SK-N-MC (cell line): Measurements from ENCODE around the gene CACNB4.

ENCODE experiments used
- DNase-seq: peaks from one replicate; pipeline ENCODE4 v3.0.0-alpha.2; 2011; ENCODE audit warnings: low read depth, low spot score
- H3K27ac ChIP-seq: fragments of 200-600 bp; sonication (generic); 2 replicates; pipeline ENCODE4 v1.5.1; 2016; ENCODE audit warnings: mixed run types
- H3K36me3 ChIP-seq: fragments of 200-600 bp; sonication (generic); 2 replicates; pipeline ENCODE4 v1.6.1; 2017; ENCODE audit warnings: antibody characterized with exemption, low read length, mixed read lengths; ENCODE audit not compliant: insufficient read depth
- H3K4me3 ChIP-seq: fragments of 200-600 bp; sonication (generic); 2 replicates; pipeline ENCODE4 v1.5.1; 2016
- H3K9ac ChIP-seq: fragments of 200-600 bp; sonication (generic); 2 replicates; pipeline ENCODE4 v1.8.0; 2017; ENCODE audit warnings: mixed run types, mixed read lengths; ENCODE audit not compliant: insufficient read length
- H3K9me3 ChIP-seq: fragments of 200-600 bp; sonication (generic); 2 replicates; pipeline ENCODE4 v1.6.1; 2017; ENCODE audit warnings: low read depth, mild to moderate bottlenecking, antibody characterized with exemption, low read length, moderate library complexity, mixed read lengths
- EZH2 ChIP-seq: fragments of 200-600 bp; sonication (generic); IDR thresholded peaks from one replicate; pipeline ENCODE4 v1.6.1; 2017; ENCODE audit warnings: antibody characterized with exemption
- FOXP2 ChIP-seq: optimal IDR thresholded peaks from 2 replicates; pipeline ENCODE3; 2011; ENCODE audit warnings: mild to moderate bottlenecking, moderate library complexity; ENCODE audit not compliant: insufficient read depth; ENCODE audit errors: extremely low read length, control extremely low read depth
- POLR2AphosphoS5 ChIP-seq: IDR thresholded peaks from 2 replicates; pipeline ENCODE4 v1.6.1; 2012; ENCODE audit warnings: mild to moderate bottlenecking, low read depth, low read length, borderline replicate concordance

Gene CACNB4

GRCh38 chr2:152050915-152051314 lies 47.9 kb downstream of the CACNB4 start:
- no peak for TF ChIP-seq FOXP2
- no peak for TF ChIP-seq POLR2AphosphoS5
- no peak for TF ChIP-seq EZH2
- no peak overlapping the region for H3K27ac ChIP-seq

GRCh38 chr2:152050341-152050740 lies 48.5 kb downstream of the CACNB4 start:
- Histone ChIP-seq H3K9me3 (no peaks in the 10 kb centered on the region), H3K9ac (no peak overlapping the region), H3K36me3 (no peaks in the 10 kb centered on the region), H3K4me3 (no peak overlapping the region), H3K27ac (no peak overlapping the region)
- TF ChIP-seq POLR2AphosphoS5 (no peak), FOXP2 (no peak), EZH2 (no peak)
- no peak for DNase-seq

More at GRCh38 chr2:152050915-152051314, 47.9 kb downstream of the CACNB4 start:
- H3K9me3 ChIP-seq, result no peaks in the 10 kb centered on the region
- no peak for DNase-seq
- H3K4me3 ChIP-seq, result no peak overlapping the region
- H3K9ac ChIP-seq, result no peak overlapping the region
- H3K36me3 ChIP-seq, result no peaks in the 10 kb centered on the region

GRCh38 chr2:152049541-152049940 lies 49.3 kb downstream of the CACNB4 start:
- H3K27ac ChIP-seq, result no peak overlapping the region

GRCh38 chr2:152047824-152048471 lies 50.9 kb downstream of the CACNB4 start:
- Histone ChIP-seq H3K4me3 (no peak overlapping the region), H3K9ac (no peak overlapping the region), H3K9me3 (no peaks in the 10 kb centered on the region), H3K36me3 (no peaks in the 10 kb centered on the region), H3K27ac (no peak overlapping the region)
- DNase-seq, result no peak
- no peak for TF ChIP-seq POLR2AphosphoS5
- TF ChIP-seq EZH2, result no peak

More at GRCh38 chr2:152049541-152049940, 49.3 kb downstream of the CACNB4 start:
- Histone ChIP-seq H3K4me3 (no peak overlapping the region), H3K36me3 (no peaks in the 10 kb centered on the region), H3K9me3 (no peaks in the 10 kb centered on the region), H3K9ac (no peak overlapping the region)
- no peak for DNase-seq
- TF ChIP-seq EZH2 (no peak), POLR2AphosphoS5 (no peak), FOXP2 (no peak)

GRCh38 chr2:152046940-152047339 lies 51.9 kb downstream of the CACNB4 start:
- no peak overlapping the region for H3K9ac ChIP-seq
- H3K27ac ChIP-seq, result no peak overlapping the region
- no peak overlapping the region for H3K4me3 ChIP-seq
- H3K9me3 ChIP-seq, result no peaks in the 10 kb centered on the region
- TF ChIP-seq FOXP2 (no peak), EZH2 (no peak), POLR2AphosphoS5 (no peak)
- no peak for DNase-seq
- no peaks in the 10 kb centered on the region for H3K36me3 ChIP-seq

- H3K27ac ChIP-seq, result no peak overlapping the region
- H3K36me3 ChIP-seq, result no peaks in the 10 kb centered on the region
- DNase-seq, result no peak
- H3K9ac ChIP-seq, result no peak overlapping the region
- no peak overlapping the region for H3K4me3 ChIP-seq
- TF ChIP-seq FOXP2 (no peak), EZH2 (no peak), POLR2AphosphoS5 (no peak)
- no peaks in the 10 kb centered on the region for H3K9me3 ChIP-seq
Measured at GRCh38 chr2:152042636-152043615, 55.9 kb downstream of the CACNB4 start.

GRCh38 chr2:152038441-152038958 lies 60.3 kb downstream of the CACNB4 start:
- Histone ChIP-seq H3K9me3 (no peaks in the 10 kb centered on the region), H3K27ac (no peak overlapping the region), H3K36me3 (no peaks in the 10 kb centered on the region), H3K4me3 (no peak overlapping the region), H3K9ac (no peak overlapping the region)
- TF ChIP-seq FOXP2 (no peak), EZH2 (no peak), POLR2AphosphoS5 (no peak)
- no peak for DNase-seq

GRCh38 chr2:152037743-152038435 lies 61.0 kb downstream of the CACNB4 start:
- H3K9me3 ChIP-seq, result no peaks in the 10 kb centered on the region
- H3K27ac ChIP-seq, result no peak overlapping the region
- DNase-seq, result no peak
- TF ChIP-seq FOXP2 (no peak), POLR2AphosphoS5 (no peak), EZH2 (no peak)
- H3K4me3 ChIP-seq, result no peak overlapping the region
- H3K9ac ChIP-seq, result no peak overlapping the region
- no peaks in the 10 kb centered on the region for H3K36me3 ChIP-seq
